HG03139 (cell line): ENCODE results near the gene PCDHB10.
"Not testable (repeated sequence)": the region's sequence is repeated elsewhere in the genome, so short reads cannot be mapped to it uniquely, and the experiment has no call there.

Source experiments
- ATAC-seq: cut with Tn5 transposase; IDR thresholded peaks from one replicate; pipeline ENCODE4 v1.9.1; 2021; ENCODE audit not compliant: unreplicated experiment

The PCDHB10 gene

GRCh38 chr5:141192110-141192725 is at the start of gene PCDHB10:
Gene PCDHB10, plus strand, starts transcription at chr5:141192353. Its CDS starts 200 bp downstream, at chr5:141192553.
- ATAC-seq: no peak

GRCh38 chr5:141149812-141150211 is 42.3 kb upstream of the PCDHB10 start, which contains the start of gene PCDHB6:
Gene PCDHB6, plus strand, starts transcription at chr5:141150057. Its CDS starts 201 bp downstream, at chr5:141150258.
- ATAC-seq: no peak

GRCh38 chr5:141150224-141150992 is 41.7 kb upstream of the PCDHB10 start:
- no peak for ATAC-seq

GRCh38 chr5:141150993-141151325 is 41.2 kb upstream of the PCDHB10 start:
- no peak for ATAC-seq

- not testable (repeated sequence) for ATAC-seq
These were observed 40.5 kb upstream of the PCDHB10 start for GRCh38 chr5:141151632-141152031.

GRCh38 chr5:141152096-141152495 is 40.1 kb upstream of the PCDHB10 start:
- ATAC-seq: not testable (repeated sequence)

GRCh38 chr5:141155540-141156374 is 36.4 kb upstream of the PCDHB10 start:
- ATAC-seq: no peak

- ATAC-seq: not testable (repeated sequence)
These were observed 34.8 kb upstream of the PCDHB10 start for GRCh38 chr5:141157356-141157755.

GRCh38 chr5:141157901-141158300 is 34.3 kb upstream of the PCDHB10 start:
- not testable (repeated sequence) for ATAC-seq

GRCh38 chr5:141172381-141173204 is 19.6 kb upstream of the PCDHB10 start, which contains the start of gene PCDHB7:
Gene PCDHB7, plus strand, starts transcription at chr5:141172644. Its CDS starts 192 bp downstream, at chr5:141172836.
- no peak for ATAC-seq

- not testable (repeated sequence) for ATAC-seq
These were observed 17.7 kb upstream of the PCDHB10 start for GRCh38 chr5:141174291-141175104.

GRCh38 chr5:141175933-141176332 is 16.2 kb upstream of the PCDHB10 start:
- ATAC-seq: no peak

GRCh38 chr5:141177577-141178191 is 14.5 kb upstream of the PCDHB10 start, which contains the start of gene PCDHB8:
Gene PCDHB8, plus strand, starts transcription at chr5:141177790. Its CDS starts 245 bp downstream, at chr5:141178035.
- not testable (repeated sequence) for ATAC-seq

- ATAC-seq: not testable (repeated sequence)
These were observed 12.8 kb upstream of the PCDHB10 start for GRCh38 chr5:141179371-141179770.

- not testable (repeated sequence) for ATAC-seq
These were observed 12.3 kb upstream of the PCDHB10 start for GRCh38 chr5:141179876-141180275.

GRCh38 chr5:141180313-141180712 is 11.8 kb upstream of the PCDHB10 start:
- no peak for ATAC-seq

GRCh38 chr5:141182248-141182647 is 9.9 kb upstream of the PCDHB10 start, which contains the start of gene PCDHB16:
Gene PCDHB16, plus strand, starts transcription at chr5:141182387. Its CDS starts 173 bp downstream, at chr5:141182560.
- ATAC-seq: no peak

GRCh38 chr5:141184117-141184855 is 7.9 kb upstream of the PCDHB10 start:
- ATAC-seq: not testable (repeated sequence)
